Tibial artery (tissue), 4 donors: Measurements from ENCODE around the gene EML6.

Experiments
- DNase-seq, 2 donors: peaks; one replicate each; pipeline ENCODE4 v3.0.0-alpha.2; 2019
- H3K27ac ChIP-seq, 2 donors: fragments of 200-600 bp; sonication (generic) in 1 of 2; 1 replicate in 1 of 2; 2 replicates in 1 of 2; pipeline ENCODE4 v1.5.1; 2018 to 2019; ENCODE audit warnings: mild to moderate bottlenecking in 1 of 2
- H3K27me3 ChIP-seq, 2 donors: fragments of 200-600 bp; sonication (generic) in 1 of 2; one replicate each; pipeline versions ENCODE4 v1.5.1 to v1.6.0; 2016 to 2019
- H3K36me3 ChIP-seq, 3 donors: fragments of 200-600 bp; sonication (generic) in 2 of 3; one replicate each; pipeline ENCODE4 v1.5.1; 2016 to 2019; ENCODE audit warnings: mild to moderate bottlenecking in 2 of 3
- H3K4me1 ChIP-seq, 4 donors: fragments of 200-600 bp; sonication (generic) in 2 of 4; 1 replicate in 3 of 4; 2 replicates in 1 of 4; pipeline ENCODE4 v1.5.1; 2016 to 2019
- H3K4me3 ChIP-seq, 2 donors: fragments of 200-600 bp; sonication (generic) in 1 of 2; 1 replicate in 1 of 2; 2 replicates in 1 of 2; pipeline ENCODE4 v1.5.1; 2018 to 2019; ENCODE audit warnings: mild to moderate bottlenecking in 2 of 2
- H3K9me3 ChIP-seq, 3 donors: fragments of 200-600 bp; sonication (generic) in 1 of 3; one replicate each; pipeline ENCODE4 v1.5.1; 2016 to 2019
- intact Hi-C: fragments of 100-400 bp; cut with DNase I; formaldehyde crosslinking; loops from one replicate; pipeline ENCODE4 v1.15.0; 2023; ENCODE audit warnings: low total_unique reads
- TF ChIP-seq, protein P1 (sequence below), 2 experiments: fragments of 200-600 bp in 1 of 2; fragments of 450-650 bp in 1 of 2; IDR thresholded peaks; one replicate each; pipeline ENCODE4 v1.5.1; 2017 to 2019; ENCODE audit warnings: antibody characterized with exemption in 2 of 2, mild to moderate bottlenecking in 1 of 2, moderate library complexity in 1 of 2

EML6 gene

GRCh38 chr2:54803783-54804751, 80.6 kb downstream of the EML6 start:
- no peak overlapping the region for H3K4me3 ChIP-seq
- no peaks in the 10 kb centered on the region for H3K27me3 ChIP-seq
- intact Hi-C loops, result no loop called here
- H3K27ac ChIP-seq, result no peak overlapping the region
- DNase-seq, result no peak
- peaks cover 0 to under 1% (median 0%) of the 10 kb centered on the region in 4 donors for H3K4me1 ChIP-seq
- TF ChIP-seq, protein P1, sequence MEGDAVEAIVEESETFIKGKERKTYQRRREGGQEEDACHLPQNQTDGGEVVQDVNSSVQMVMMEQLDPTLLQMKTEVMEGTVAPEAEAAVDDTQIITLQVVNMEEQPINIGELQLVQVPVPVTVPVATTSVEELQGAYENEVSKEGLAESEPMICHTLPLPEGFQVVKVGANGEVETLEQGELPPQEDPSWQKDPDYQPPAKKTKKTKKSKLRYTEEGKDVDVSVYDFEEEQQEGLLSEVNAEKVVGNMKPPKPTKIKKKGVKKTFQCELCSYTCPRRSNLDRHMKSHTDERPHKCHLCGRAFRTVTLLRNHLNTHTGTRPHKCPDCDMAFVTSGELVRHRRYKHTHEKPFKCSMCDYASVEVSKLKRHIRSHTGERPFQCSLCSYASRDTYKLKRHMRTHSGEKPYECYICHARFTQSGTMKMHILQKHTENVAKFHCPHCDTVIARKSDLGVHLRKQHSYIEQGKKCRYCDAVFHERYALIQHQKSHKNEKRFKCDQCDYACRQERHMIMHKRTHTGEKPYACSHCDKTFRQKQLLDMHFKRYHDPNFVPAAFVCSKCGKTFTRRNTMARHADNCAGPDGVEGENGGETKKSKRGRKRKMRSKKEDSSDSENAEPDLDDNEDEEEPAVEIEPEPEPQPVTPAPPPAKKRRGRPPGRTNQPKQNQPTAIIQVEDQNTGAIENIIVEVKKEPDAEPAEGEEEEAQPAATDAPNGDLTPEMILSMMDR (IDR thresholded peaks at IDR 0.05), result no peak
- H3K9me3 ChIP-seq, result no peaks in the 10 kb centered on the region
- H3K36me3 ChIP-seq, result no peaks in the 10 kb centered on the region

DNA sequence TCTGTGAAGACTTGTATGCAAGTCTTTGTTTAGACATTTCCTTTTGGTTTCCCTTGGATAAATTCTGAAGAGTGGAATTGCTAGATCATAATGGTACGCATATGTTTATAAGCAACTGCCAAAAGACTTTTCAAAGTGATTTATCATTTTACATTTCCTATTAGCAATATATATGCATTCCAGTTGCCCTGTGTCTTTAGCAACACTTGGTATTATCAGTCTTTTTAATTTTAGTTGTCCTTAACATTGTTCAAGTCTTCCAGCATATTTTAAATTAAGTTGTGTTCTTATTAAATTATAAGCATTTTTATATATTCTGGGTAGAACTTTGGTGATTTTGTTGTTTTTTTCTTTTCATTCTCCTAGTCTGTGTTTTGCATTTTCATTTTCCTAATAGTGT, 81.8 kb downstream of the EML6 start:
- no peaks in the 10 kb centered on the region for H3K9me3 ChIP-seq
- no peaks in the 10 kb centered on the region for H3K36me3 ChIP-seq
- no peak overlapping the region for H3K4me3 ChIP-seq
- no peak for DNase-seq
- no peaks in the 10 kb centered on the region for H3K27me3 ChIP-seq
- TF ChIP-seq, protein P1 (IDR thresholded peaks at IDR 0.05), result no peak
- H3K4me1 ChIP-seq, result peaks cover 0 to 10% (median 0%) of the 10 kb centered on the region in 4 donors
- no peak overlapping the region for H3K27ac ChIP-seq
- intact Hi-C loops, result no loop called here

- TF ChIP-seq, protein P1 (IDR thresholded peaks at IDR 0.05), result no peak
- DNase-seq, result no peak
- no peak overlapping the region for H3K4me3 ChIP-seq
- intact Hi-C loops, result no loop called here
- H3K4me1 ChIP-seq, result peaks cover 0 to 13% (median 0%) of the 10 kb centered on the region in 4 donors
- no peaks in the 10 kb centered on the region for H3K36me3 ChIP-seq
- no peaks in the 10 kb centered on the region for H3K27me3 ChIP-seq
- no peak overlapping the region for H3K27ac ChIP-seq
- H3K9me3 ChIP-seq, result no peaks in the 10 kb centered on the region
These were observed 83.5 kb downstream of the EML6 start for GRCh38 chr2:54806975-54807374.

DNA sequence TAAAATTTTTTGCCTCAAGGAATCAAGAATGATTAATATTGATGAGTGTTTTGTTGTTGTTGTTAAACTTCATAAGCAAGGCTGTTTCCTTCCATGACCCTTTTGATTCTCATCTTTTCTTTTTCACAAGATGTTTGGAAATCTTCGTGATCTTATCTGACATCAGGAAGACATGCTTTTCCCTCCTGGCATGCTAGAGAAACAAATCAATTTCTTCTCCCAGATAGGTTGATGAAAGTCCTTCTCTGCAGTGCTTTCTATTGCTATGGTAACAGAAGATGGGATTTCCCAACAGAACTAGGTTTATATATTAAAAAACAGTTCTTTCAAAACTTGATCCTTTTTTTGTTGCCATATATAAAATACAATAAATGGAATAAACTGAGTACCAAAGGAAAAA, 85.2 kb downstream of the EML6 start:
- TF ChIP-seq, protein P1 (IDR thresholded peaks at IDR 0.05), result no peak
- H3K4me3 ChIP-seq, result no peak overlapping the region
- H3K27me3 ChIP-seq, result no peaks in the 10 kb centered on the region
- H3K4me1 ChIP-seq, result peaks cover 0 to 13% (median 0%) of the 10 kb centered on the region in 4 donors
- intact Hi-C loops, result no loop called here
- H3K27ac ChIP-seq, result no peak overlapping the region
- no peak for DNase-seq
- H3K36me3 ChIP-seq, result no peaks in the 10 kb centered on the region
- H3K9me3 ChIP-seq, result no peaks in the 10 kb centered on the region

GRCh38 chr2:54809819-54810218, 86.4 kb downstream of the EML6 start:
- intact Hi-C loops, result no loop called here
- Histone ChIP-seq H3K9me3 (no peaks in the 10 kb centered on the region), H3K27me3 (no peaks in the 10 kb centered on the region), H3K4me3 (no peak overlapping the region), H3K36me3 (no peaks in the 10 kb centered on the region), H3K27ac (no peak overlapping the region), H3K4me1 (peaks cover 0 to 13% (median 0%) of the 10 kb centered on the region in 4 donors)
- DNase-seq, result no peak
- TF ChIP-seq, protein P1 (IDR thresholded peaks at IDR 0.05), result no peak
